HCT116 (cell line): ENCODE data around the gene ZNF385A. TPM values are rescaled to one million over a fixed set of nuclear protein-coding genes. Genes with fewer than 3 reads are reported as not detected.

Source experiments
- ATAC-seq: fragments of 200-7000 bp; cut with Tn5 transposase; 2 replicates; pipeline ENCODE4 v1.9.1; 2020; ENCODE audit warnings: mild to moderate bottlenecking, moderate library complexity
- BruUV-seq: library from RNA; stranded (reverse); fragments of 400-500 nt; replicated peaks from 2 replicates; lab custom pipeline; 2021; lab: Mats Ljungman, UMichigan
- CTCF ChIA-PET: fragments of 300-600 bp; sonication (Branson Sonifier 250); formaldehyde crosslinking; loops from one replicate; lab custom pipeline; 2021; ENCODE audit warnings: antibody characterized with exemption; lab: Charles Lee
- POLR2A ChIA-PET: fragments of 300-600, 350-600 bp; sonication (Branson Sonifier 250); formaldehyde crosslinking; loops from one replicate; lab custom pipeline; 2021; ENCODE audit warnings: antibody characterized with exemption; lab: Charles Lee
- RAD21 ChIA-PET, 2 experiments: fragments of 300-600 bp; sonication (Branson Sonifier 250); formaldehyde crosslinking; loops; one replicate each; lab custom pipeline; 2023; ENCODE audit warnings: low total read pairs in 2 of 2; ENCODE audit not compliant: uncharacterized antibody in 2 of 2, unreplicated experiment in 2 of 2, low non-redundant PET in 1 of 2; lab: Charles Lee
- DNase-seq: peaks from one replicate; pipeline ENCODE4 v3.0.0-alpha.2; 2010; ENCODE audit warnings: low read depth, low spot score
- H2AFZ ChIP-seq: fragments of 200-600 bp; shearing (Covaris generic), sonication (generic); 2 replicates; pipeline ENCODE4 v1.6.1; 2017; ENCODE audit warnings: low read depth, mixed run types, mixed read lengths, antibody characterized with exemption, low read length; ENCODE audit not compliant: poor library complexity, severe bottlenecking
- H3K27ac ChIP-seq: 2 replicates; pipeline ENCODE4 v1.5.1; 2012; ENCODE audit warnings: low read depth, low read length
- H3K27me3 ChIP-seq: fragments of 200-600 bp; sonication (generic); 2 replicates; pipeline ENCODE4 v1.6.1; 2016; ENCODE audit warnings: mixed run types, low read length, mixed read lengths; ENCODE audit not compliant: insufficient read depth
- H3K36me3 ChIP-seq, 2 experiments: fragments of 200-500 bp in 1 of 2; fragments of 200-600 bp in 1 of 2; sonication (Bioruptor generic) in 1 of 2; sonication (generic) in 1 of 2; 2 replicates each; pipeline versions ENCODE4 v1.5.1 to v1.6.1; 2014 to 2016; ENCODE audit warnings: low read length in 2 of 2, inconsistent platforms in 1 of 2, mixed read lengths in 1 of 2, mixed run types in 1 of 2; ENCODE audit not compliant: insufficient read depth in 2 of 2, control insufficient read depth in 1 of 2
- H3K4me1 ChIP-seq, 2 experiments: fragments of 200-600 bp in 1 of 2; sonication (generic) in 1 of 2; 2 replicates each; pipeline versions ENCODE4 v1.5.1 to v1.6.1; 2012 to 2017; ENCODE audit warnings: low read length in 2 of 2, inconsistent platforms in 1 of 2, mild to moderate bottlenecking in 1 of 2, mixed read lengths in 1 of 2, mixed run types in 1 of 2, moderate library complexity in 1 of 2; ENCODE audit not compliant: insufficient read depth in 2 of 2, control insufficient read depth in 1 of 2
- H3K4me2 ChIP-seq: fragments of 200-600 bp; sonication (generic); 2 replicates; pipeline ENCODE4 v1.6.1; 2017; ENCODE audit warnings: mixed run types, low read length, mixed read lengths
- H3K4me3 ChIP-seq, 2 experiments: fragments of 200-600 bp in 1 of 2; sonication (generic) in 1 of 2; replicated peaks in 1 of 2; 2 replicates each; pipeline ENCODE4 v1.5.1; 2011 to 2016; ENCODE audit warnings: low read length in 2 of 2, control low read depth in 1 of 2, low read depth in 1 of 2, mild to moderate bottlenecking in 1 of 2, mixed read lengths in 1 of 2, mixed run types in 1 of 2
- H3K79me2 ChIP-seq: fragments of 200-600 bp; sonication (generic); 2 replicates; pipeline ENCODE4 v1.6.1; 2017; ENCODE audit warnings: mild to moderate bottlenecking, mixed run types, low read length, moderate library complexity, mixed read lengths; ENCODE audit not compliant: insufficient read depth
- H3K9ac ChIP-seq: fragments of 200-600 bp; sonication (generic); 2 replicates; pipeline ENCODE4 v1.6.1; 2016; ENCODE audit warnings: low read length, mixed read lengths
- H3K9me2 ChIP-seq: fragments of 200-600 bp; sonication (generic), shearing (Covaris generic); 2 replicates; pipeline ENCODE4 v1.6.1; 2017; ENCODE audit warnings: mixed run types, mild to moderate bottlenecking, moderate library complexity; ENCODE audit not compliant: insufficient read depth
- H3K9me3 ChIP-seq, 2 experiments: fragments of 200-500 bp in 1 of 2; fragments of 200-600 bp in 1 of 2; sonication (Bioruptor generic) in 1 of 2; sonication (generic) in 1 of 2; 2 replicates each; pipeline ENCODE4 v1.6.1; 2014 to 2017; ENCODE audit warnings: low read length in 2 of 2, mixed read lengths in 2 of 2, inconsistent platforms in 1 of 2, low read depth in 1 of 2, mild to moderate bottlenecking in 1 of 2, mixed run types in 1 of 2, moderate library complexity in 1 of 2; ENCODE audit not compliant: control insufficient read depth in 1 of 2, insufficient read depth in 1 of 2
- H4K20me1 ChIP-seq: fragments of 200-600 bp; sonication (generic), shearing (Covaris generic); 2 replicates; pipeline ENCODE4 v1.6.1; 2017; ENCODE audit warnings: mixed run types, mild to moderate bottlenecking, moderate library complexity; ENCODE audit not compliant: insufficient read depth
- CBX3 ChIP-seq: IDR thresholded peaks from 2 replicates; pipeline ENCODE4 v1.6.1; 2012; ENCODE audit warnings: low read depth
- CEBPB ChIP-seq: IDR thresholded peaks from 2 replicates; pipeline ENCODE4 v1.6.1; 2012; ENCODE audit warnings: low read depth
- EGR1 ChIP-seq: IDR thresholded peaks from 2 replicates; pipeline ENCODE4 v1.6.1; 2012; ENCODE audit warnings: low read depth
- ELF1 ChIP-seq: IDR thresholded peaks from 2 replicates; pipeline ENCODE4 v1.6.1; 2012; ENCODE audit warnings: low read depth, borderline replicate concordance
- EZH2 ChIP-seq: fragments of 200-600 bp; sonication (generic); IDR thresholded peaks from 2 replicates; pipeline ENCODE4 v1.6.1; 2017; ENCODE audit warnings: antibody characterized with exemption, mixed run types
- EZH2phosphoT487 ChIP-seq: fragments of 200-600 bp; IDR thresholded peaks from 2 replicates; pipeline ENCODE4 v1.6.1; 2018; ENCODE audit warnings: antibody characterized with exemption, borderline replicate concordance
- FOSL1 ChIP-seq: IDR thresholded peaks from 2 replicates; pipeline ENCODE4 v1.6.1; 2012; ENCODE audit warnings: low read depth
- JUND ChIP-seq: IDR thresholded peaks from 2 replicates; pipeline ENCODE4 v1.6.1; 2012
- POLR2A ChIP-seq: IDR thresholded peaks from 2 replicates; pipeline ENCODE4 v1.7.0; 2011; ENCODE audit warnings: borderline replicate concordance; ENCODE audit not compliant: insufficient read depth, insufficient read length; ENCODE audit errors: extremely low read depth
- SIN3A ChIP-seq: IDR thresholded peaks from 2 replicates; pipeline ENCODE4 v1.6.1; 2012; ENCODE audit warnings: low read depth
- SRF ChIP-seq: IDR thresholded peaks from 2 replicates; pipeline ENCODE4 v1.6.1; 2012; ENCODE audit warnings: low read depth
- YY1 ChIP-seq: IDR thresholded peaks from 2 replicates; pipeline ENCODE4 v1.6.1; 2011; ENCODE audit warnings: low read length, low read depth, moderate library complexity, mild to moderate bottlenecking; ENCODE audit not compliant: insufficient replicate concordance; ENCODE audit errors: extremely low read depth
- intact Hi-C: fragments of 100-400 bp; cut with micrococcal nuclease; formaldehyde crosslinking; loops from 2 replicates; pipeline ENCODE4 v1.10.0; 2022
- total RNA-seq: library from RNA; stranded (reverse); gene quantifications from one replicate; pipeline ENCODE4 v1.2.1, GENCODE V29; 2021; ENCODE audit not compliant: unreplicated experiment
- TF ChIP-seq, protein P1 (sequence below), 3 experiments: fragments of 200-600 bp in 1 of 3; sonication (generic) in 1 of 3; IDR thresholded peaks in 2 of 3; conservative IDR thresholded peaks in 1 of 3; 2 replicates each; pipeline ENCODE4 v1.5.1; 2012 to 2017; ENCODE audit warnings: low read depth in 2 of 3, low read length in 2 of 3, antibody characterized with exemption in 1 of 3, borderline replicate concordance in 1 of 3, control low read depth in 1 of 3, mild to moderate bottlenecking in 1 of 3, mixed read lengths in 1 of 3, mixed run types in 1 of 3, moderate library complexity in 1 of 3; ENCODE audit not compliant: insufficient read depth in 1 of 3
- TF ChIP-seq, protein P2 (sequence below): IDR thresholded peaks from 2 replicates; pipeline ENCODE4 v1.6.1; 2011; ENCODE audit warnings: mild to moderate bottlenecking, low read length, moderate library complexity; ENCODE audit not compliant: insufficient replicate concordance; ENCODE audit errors: extremely low read depth

The ZNF385A gene
- total RNA-seq, 1 experiment from 2014 or later = 34.7 TPM

DNA sequence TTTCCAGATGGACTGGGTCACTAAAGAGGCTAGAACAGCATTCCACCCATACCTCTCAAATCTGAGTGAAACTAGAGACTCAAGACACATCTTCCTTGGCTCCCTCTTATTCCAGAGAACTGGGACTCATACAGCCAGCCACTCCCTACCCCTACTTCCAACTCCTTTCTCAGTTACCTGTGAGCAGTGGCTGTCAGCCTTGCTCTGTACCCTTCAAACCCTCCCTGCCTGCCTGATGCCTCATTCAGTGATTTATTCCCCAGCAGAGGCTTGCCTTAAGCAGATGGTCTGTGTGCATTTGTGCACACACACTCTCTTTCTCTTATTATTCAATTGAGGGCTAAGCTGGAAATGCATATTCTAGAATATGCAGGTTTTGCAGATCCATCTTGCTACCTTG lies 34.9 kb downstream of the ZNF385A start:
- Histone ChIP-seq H3K9me2 (no peaks in the 10 kb centered on the region), H3K4me3 (no peak overlapping the region), H3K4me1 (peaks cover 0 to 2% of the 10 kb centered on the region in 2 experiments; a peak in 1 of 4 replicates), H3K79me2 (no peaks in the 10 kb centered on the region; the same call in 1 of the 2 replicates), H3K27me3 (no peaks in the 10 kb centered on the region), H3K36me3 (peaks cover 38 to 47% of the 10 kb centered on the region in 2 experiments), H2AFZ (no peak overlapping the region), H4K20me1 (no peaks in the 10 kb centered on the region)
- intact Hi-C loops = no loop called here
- ATAC-seq = no peak
- RAD21 ChIA-PET = no interaction called here
- no TSS peak for BruUV-seq
- TF ChIP-seq YY1 = no peak
- no peak for TF ChIP-seq EZH2
- no peak for TF ChIP-seq EZH2phosphoT487
- TF ChIP-seq SIN3A = no peak
- TF ChIP-seq, protein P1, sequence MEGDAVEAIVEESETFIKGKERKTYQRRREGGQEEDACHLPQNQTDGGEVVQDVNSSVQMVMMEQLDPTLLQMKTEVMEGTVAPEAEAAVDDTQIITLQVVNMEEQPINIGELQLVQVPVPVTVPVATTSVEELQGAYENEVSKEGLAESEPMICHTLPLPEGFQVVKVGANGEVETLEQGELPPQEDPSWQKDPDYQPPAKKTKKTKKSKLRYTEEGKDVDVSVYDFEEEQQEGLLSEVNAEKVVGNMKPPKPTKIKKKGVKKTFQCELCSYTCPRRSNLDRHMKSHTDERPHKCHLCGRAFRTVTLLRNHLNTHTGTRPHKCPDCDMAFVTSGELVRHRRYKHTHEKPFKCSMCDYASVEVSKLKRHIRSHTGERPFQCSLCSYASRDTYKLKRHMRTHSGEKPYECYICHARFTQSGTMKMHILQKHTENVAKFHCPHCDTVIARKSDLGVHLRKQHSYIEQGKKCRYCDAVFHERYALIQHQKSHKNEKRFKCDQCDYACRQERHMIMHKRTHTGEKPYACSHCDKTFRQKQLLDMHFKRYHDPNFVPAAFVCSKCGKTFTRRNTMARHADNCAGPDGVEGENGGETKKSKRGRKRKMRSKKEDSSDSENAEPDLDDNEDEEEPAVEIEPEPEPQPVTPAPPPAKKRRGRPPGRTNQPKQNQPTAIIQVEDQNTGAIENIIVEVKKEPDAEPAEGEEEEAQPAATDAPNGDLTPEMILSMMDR (IDR thresholded peaks at IDR 0.05 in 2 of 3, conservative IDR thresholded peaks at IDR 0.05 in 1 of 3; ENCODE audit: borderline replicate concordance in 1 of 3, insufficient read depth in 1 of 3, low read depth in 2 of 3, low read length in 2 of 3) = no peak
- TF ChIP-seq ELF1 = no peak
- TF ChIP-seq, all 23 proteins: peak for 0
- no peak overlapping the region for H3K9ac ChIP-seq
- DNase-seq = no peak
- no peak overlapping the region for H3K4me2 ChIP-seq
- no peak overlapping the region for H3K27ac ChIP-seq
- POLR2A ChIA-PET = no interaction called here
- CTCF ChIA-PET = no interaction called here
- H3K9me3 ChIP-seq = no peaks in the 10 kb centered on the region

DNA sequence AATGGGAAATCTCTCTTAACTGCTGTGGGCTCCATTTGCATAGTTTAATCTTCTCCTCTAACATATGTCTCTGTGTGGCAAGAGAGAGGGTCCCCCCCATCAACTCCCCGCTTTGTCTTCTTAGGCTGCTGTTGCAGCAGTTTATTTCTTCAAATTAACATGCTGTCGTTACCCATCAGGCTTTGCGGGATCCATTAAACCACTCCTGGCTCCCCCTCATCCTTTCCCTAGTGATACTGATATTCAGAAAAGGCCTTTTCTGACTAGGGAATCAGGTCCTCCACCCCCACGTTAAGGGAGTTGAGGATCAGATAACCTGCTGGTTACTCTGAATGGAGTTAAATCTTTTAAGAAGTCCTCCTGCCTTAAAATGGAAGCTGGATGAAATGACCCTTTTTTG lies 35.5 kb downstream of the ZNF385A start:
- peaks cover 0 to 2% of the 10 kb centered on the region in 2 experiments; a peak in 1 of 4 replicates for H3K4me1 ChIP-seq
- H3K27ac ChIP-seq = no peak overlapping the region
- H3K79me2 ChIP-seq = no peaks in the 10 kb centered on the region; the same call in 1 of the 2 replicates
- ChIA-PET POLR2A (no interaction called here), RAD21 (no interaction called here), CTCF (no interaction called here)
- H4K20me1 ChIP-seq = no peaks in the 10 kb centered on the region
- no peak overlapping the region for H3K9ac ChIP-seq
- no peaks in the 10 kb centered on the region for H3K9me3 ChIP-seq
- no peaks in the 10 kb centered on the region for H3K27me3 ChIP-seq
- ATAC-seq (no peak), DNase-seq (no peak)
- no peak overlapping the region for H3K4me3 ChIP-seq
- H3K9me2 ChIP-seq = no peaks in the 10 kb centered on the region
- intact Hi-C loops = no loop called here
- no peak overlapping the region for H3K4me2 ChIP-seq
- BruUV-seq = no TSS peak
- peaks cover 38 to 48% of the 10 kb centered on the region in 2 experiments for H3K36me3 ChIP-seq
- H2AFZ ChIP-seq = no peak overlapping the region
- TF ChIP-seq SRF (no peak), POLR2A (no peak), JUND (no peak), CEBPB (no peak), FOSL1 (no peak), SIN3A (no peak), YY1 (no peak), EGR1 (no peak), CBX3 (no peak), EZH2phosphoT487 (no peak)
- TF ChIP-seq, protein P2, sequence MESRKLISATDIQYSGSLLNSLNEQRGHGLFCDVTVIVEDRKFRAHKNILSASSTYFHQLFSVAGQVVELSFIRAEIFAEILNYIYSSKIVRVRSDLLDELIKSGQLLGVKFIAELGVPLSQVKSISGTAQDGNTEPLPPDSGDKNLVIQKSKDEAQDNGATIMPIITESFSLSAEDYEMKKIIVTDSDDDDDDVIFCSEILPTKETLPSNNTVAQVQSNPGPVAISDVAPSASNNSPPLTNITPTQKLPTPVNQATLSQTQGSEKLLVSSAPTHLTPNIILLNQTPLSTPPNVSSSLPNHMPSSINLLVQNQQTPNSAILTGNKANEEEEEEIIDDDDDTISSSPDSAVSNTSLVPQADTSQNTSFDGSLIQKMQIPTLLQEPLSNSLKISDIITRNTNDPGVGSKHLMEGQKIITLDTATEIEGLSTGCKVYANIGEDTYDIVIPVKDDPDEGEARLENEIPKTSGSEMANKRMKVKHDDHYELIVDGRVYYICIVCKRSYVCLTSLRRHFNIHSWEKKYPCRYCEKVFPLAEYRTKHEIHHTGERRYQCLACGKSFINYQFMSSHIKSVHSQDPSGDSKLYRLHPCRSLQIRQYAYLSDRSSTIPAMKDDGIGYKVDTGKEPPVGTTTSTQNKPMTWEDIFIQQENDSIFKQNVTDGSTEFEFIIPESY = no peak
- TF ChIP-seq, protein P1 (IDR thresholded peaks at IDR 0.05 in 2 of 3, conservative IDR thresholded peaks at IDR 0.05 in 1 of 3; ENCODE audit: borderline replicate concordance in 1 of 3, insufficient read depth in 1 of 3, low read depth in 2 of 3, low read length in 2 of 3) = no peak
